Immature natural killer cell (primary cell): ENCODE results near the gene CHURC1. TPM values are rescaled to one million over a fixed set of nuclear protein-coding genes. Genes with fewer than 3 reads are reported as not detected.

Source experiments
- DNase-seq, 3 donors: peaks; one replicate each; pipeline ENCODE4 v3.0.0; 2022; ENCODE audit warnings: mixed read lengths in 1 of 3
- H3K27ac Mint-ChIP-seq, 6 donors: one replicate each; pipeline ENCODE4 v1.8.0; 2020; ENCODE audit warnings: mixed read lengths in 6 of 6, mild to moderate bottlenecking in 5 of 6, inconsistent platforms in 4 of 6, moderate library complexity in 3 of 6
- H3K27me3 Mint-ChIP-seq, 3 donors: one replicate each; pipeline ENCODE4 v1.8.0; 2020 to 2021; ENCODE audit warnings: low read depth in 3 of 3, mild to moderate bottlenecking in 3 of 3, mixed read lengths in 3 of 3, moderate library complexity in 3 of 3, inconsistent platforms in 1 of 3
- H3K36me3 Mint-ChIP-seq, 3 donors: one replicate each; pipeline ENCODE4 v1.8.0; 2020; ENCODE audit warnings: mixed read lengths in 3 of 3, inconsistent platforms in 2 of 3, mild to moderate bottlenecking in 2 of 3
- H3K4me1 Mint-ChIP-seq, 2 donors: one replicate each; pipeline ENCODE4 v1.8.0; 2020; ENCODE audit warnings: inconsistent platforms in 2 of 2, mild to moderate bottlenecking in 2 of 2, mixed read lengths in 2 of 2, moderate library complexity in 1 of 2
- H3K4me3 Mint-ChIP-seq, 5 donors: one replicate each; pipeline ENCODE4 v1.8.0; 2020; ENCODE audit warnings: mild to moderate bottlenecking in 5 of 5, mixed read lengths in 5 of 5, inconsistent platforms in 3 of 5, moderate library complexity in 3 of 5
- H3K9me3 Mint-ChIP-seq, 6 donors: one replicate each; pipeline ENCODE4 v1.8.0; 2020; ENCODE audit warnings: mild to moderate bottlenecking in 6 of 6, mixed read lengths in 6 of 6, inconsistent platforms in 4 of 6, moderate library complexity in 3 of 6
- polyA plus RNA-seq, 3 donors: library from polyadenylated mRNA; unstranded; fragments of 300-500 nt; fragmentation: Illumina TruSeq; gene quantifications; one replicate each; pipeline ENCODE4 v1.2.3, GENCODE V29; 2021

CHURC1 gene
- polyA plus RNA-seq, 3 donors from 2014 or later: 87.8 to 140 (median 124) TPM

GRCh38 chr14:64947710-64948611 lies 33.7 kb downstream of the CHURC1 start:
- no peak for DNase-seq
- Mint-ChIP-seq H3K27me3 (no peaks in the 10 kb centered on the region), H3K9me3 (no peaks in the 10 kb centered on the region), H3K4me3 (no peak overlapping the region), H3K36me3 (peaks cover 0 to 17% (median 3%) of the 10 kb centered on the region in 3 donors), H3K27ac (no peak overlapping the region), H3K4me1 (peaks cover 26 to 29% of the 10 kb centered on the region in 2 donors)

GRCh38 chr14:64948612-64949210 lies 34.5 kb downstream of the CHURC1 start:
- H3K27ac Mint-ChIP-seq: no peak overlapping the region
- no peak overlapping the region for H3K4me3 Mint-ChIP-seq
- DNase-seq: no peak
- no peaks in the 10 kb centered on the region for H3K9me3 Mint-ChIP-seq
- peaks cover 20 to 22% of the 10 kb centered on the region in 2 donors for H3K4me1 Mint-ChIP-seq
- H3K27me3 Mint-ChIP-seq: no peaks in the 10 kb centered on the region
- H3K36me3 Mint-ChIP-seq: peaks cover 0 to 17% (median 3%) of the 10 kb centered on the region in 3 donors

- no peak overlapping the region for H3K27ac Mint-ChIP-seq
- H3K4me3 Mint-ChIP-seq: no peak overlapping the region
- DNase-seq: no peak
- no peaks in the 10 kb centered on the region for H3K27me3 Mint-ChIP-seq
- no peaks in the 10 kb centered on the region for H3K9me3 Mint-ChIP-seq
- H3K4me1 Mint-ChIP-seq: peaks cover 4 to 8% of the 10 kb centered on the region in 2 donors
- H3K36me3 Mint-ChIP-seq: peaks cover 0 to 19% (median 7%) of the 10 kb centered on the region in 3 donors
Measured at GRCh38 chr14:64950889-64951288, 36.6 kb downstream of the CHURC1 start.

- H3K9me3 Mint-ChIP-seq: no peaks in the 10 kb centered on the region
- DNase-seq: no peak
- H3K27ac Mint-ChIP-seq: peak overlapping the region in 1 of 6 donors; percentile 29
- H3K27me3 Mint-ChIP-seq: no peaks in the 10 kb centered on the region
- no peak overlapping the region for H3K4me3 Mint-ChIP-seq
- H3K4me1 Mint-ChIP-seq: peaks cover 4% of the 10 kb centered on the region in 2 donors
- H3K36me3 Mint-ChIP-seq: peaks cover 0 to 15% (median 7%) of the 10 kb centered on the region in 3 donors
Measured at GRCh38 chr14:64951291-64951690, 37.0 kb downstream of the CHURC1 start.

GRCh38 chr14:64951724-64952123 lies 37.5 kb downstream of the CHURC1 start:
- Mint-ChIP-seq H3K27ac (no peak overlapping the region), H3K27me3 (no peaks in the 10 kb centered on the region), H3K9me3 (no peaks in the 10 kb centered on the region), H3K4me3 (no peak overlapping the region), H3K4me1 (peaks cover 0 to 4% of the 10 kb centered on the region in 2 donors), H3K36me3 (peaks cover 0 to 11% (median 7%) of the 10 kb centered on the region in 3 donors)
- no peak for DNase-seq

- no peak overlapping the region for H3K4me3 Mint-ChIP-seq
- H3K9me3 Mint-ChIP-seq: no peaks in the 10 kb centered on the region
- no peak for DNase-seq
- H3K4me1 Mint-ChIP-seq: peaks cover 0 to 4% of the 10 kb centered on the region in 2 donors
- peaks cover 0 to 11% (median 7%) of the 10 kb centered on the region in 3 donors for H3K36me3 Mint-ChIP-seq
- H3K27ac Mint-ChIP-seq: peak overlapping the region in 5 of 6 donors; percentile 6 to 59 (median 33)
- no peaks in the 10 kb centered on the region for H3K27me3 Mint-ChIP-seq
Measured at GRCh38 chr14:64952598-64953309, 38.5 kb downstream of the CHURC1 start.

- H3K4me3 Mint-ChIP-seq: no peak overlapping the region
- H3K27me3 Mint-ChIP-seq: no peaks in the 10 kb centered on the region
- no peaks in the 10 kb centered on the region for H3K9me3 Mint-ChIP-seq
- peak overlapping the region in 3 of 6 donors; percentile 33 to 53 (median 51) for H3K27ac Mint-ChIP-seq
- no peak for DNase-seq
- peaks cover 0 to 4% of the 10 kb centered on the region in 2 donors for H3K4me1 Mint-ChIP-seq
- peaks cover 0 to 11% (median 7%) of the 10 kb centered on the region in 3 donors for H3K36me3 Mint-ChIP-seq
Measured at GRCh38 chr14:64953310-64953654, 39.0 kb downstream of the CHURC1 start.

- H3K36me3 Mint-ChIP-seq: peaks cover 0 to 11% (median 7%) of the 10 kb centered on the region in 3 donors
- no peak overlapping the region for H3K4me3 Mint-ChIP-seq
- H3K4me1 Mint-ChIP-seq: peaks cover 0 to 4% of the 10 kb centered on the region in 2 donors
- no peak for DNase-seq
- H3K27ac Mint-ChIP-seq: peak overlapping the region in 1 of 6 donors; percentile 51
- H3K27me3 Mint-ChIP-seq: no peaks in the 10 kb centered on the region
- no peaks in the 10 kb centered on the region for H3K9me3 Mint-ChIP-seq
Measured at GRCh38 chr14:64953661-64954060, 39.4 kb downstream of the CHURC1 start.

- Mint-ChIP-seq H3K9me3 (no peaks in the 10 kb centered on the region), H3K36me3 (peaks cover 0 to 11% (median 6%) of the 10 kb centered on the region in 3 donors), H3K4me3 (no peak overlapping the region), H3K4me1 (peaks cover 0 to 4% of the 10 kb centered on the region in 2 donors), H3K27me3 (no peaks in the 10 kb centered on the region), H3K27ac (no peak overlapping the region)
- DNase-seq: no peak
Measured at GRCh38 chr14:64954491-64955240, 40.4 kb downstream of the CHURC1 start.

- no peak overlapping the region for H3K4me3 Mint-ChIP-seq
- no peak overlapping the region for H3K27ac Mint-ChIP-seq
Measured at GRCh38 chr14:64955297-64955696, 41.0 kb downstream of the CHURC1 start.

GRCh38 chr14:64956697-64957406 lies 42.6 kb downstream of the CHURC1 start:
- Mint-ChIP-seq H3K4me3 (no peak overlapping the region), H3K27me3 (no peaks in the 10 kb centered on the region), H3K4me1 (peaks cover 6 to 8% of the 10 kb centered on the region in 2 donors), H3K27ac (no peak overlapping the region), H3K36me3 (peaks cover 0 to 8% (median 4%) of the 10 kb centered on the region in 3 donors), H3K9me3 (no peaks in the 10 kb centered on the region)
- no peak for DNase-seq

More at GRCh38 chr14:64955297-64955696, 41.0 kb downstream of the CHURC1 start:
- DNase-seq: no peak
- no peaks in the 10 kb centered on the region for H3K27me3 Mint-ChIP-seq
- peaks cover under 1 to 4% of the 10 kb centered on the region in 2 donors for H3K4me1 Mint-ChIP-seq
- H3K36me3 Mint-ChIP-seq: peaks cover 0 to 9% (median 4%) of the 10 kb centered on the region in 3 donors
- H3K9me3 Mint-ChIP-seq: no peaks in the 10 kb centered on the region

GRCh38 chr14:64958201-64958600 lies 43.9 kb downstream of the CHURC1 start:
- DNase-seq: no peak
- no peaks in the 10 kb centered on the region for H3K9me3 Mint-ChIP-seq
- H3K27me3 Mint-ChIP-seq: no peaks in the 10 kb centered on the region
- H3K4me1 Mint-ChIP-seq: peaks cover 4 to 6% of the 10 kb centered on the region in 2 donors
- peaks cover 0 to 8% (median 4%) of the 10 kb centered on the region in 3 donors for H3K36me3 Mint-ChIP-seq
- H3K27ac Mint-ChIP-seq: no peak overlapping the region
- no peak overlapping the region for H3K4me3 Mint-ChIP-seq

GRCh38 chr14:64958743-64959142 lies 44.5 kb downstream of the CHURC1 start:
- H3K36me3 Mint-ChIP-seq: peaks cover 0 to 7% (median 4%) of the 10 kb centered on the region in 3 donors
- no peak overlapping the region for H3K4me3 Mint-ChIP-seq
- no peak overlapping the region for H3K27ac Mint-ChIP-seq
- no peak for DNase-seq
- no peaks in the 10 kb centered on the region for H3K27me3 Mint-ChIP-seq
- H3K4me1 Mint-ChIP-seq: peaks cover 4 to 6% of the 10 kb centered on the region in 2 donors
- H3K9me3 Mint-ChIP-seq: no peaks in the 10 kb centered on the region
